ENCODE measurements around the gene SLC1A6.

- TF ChIP-seq, protein P1, sequence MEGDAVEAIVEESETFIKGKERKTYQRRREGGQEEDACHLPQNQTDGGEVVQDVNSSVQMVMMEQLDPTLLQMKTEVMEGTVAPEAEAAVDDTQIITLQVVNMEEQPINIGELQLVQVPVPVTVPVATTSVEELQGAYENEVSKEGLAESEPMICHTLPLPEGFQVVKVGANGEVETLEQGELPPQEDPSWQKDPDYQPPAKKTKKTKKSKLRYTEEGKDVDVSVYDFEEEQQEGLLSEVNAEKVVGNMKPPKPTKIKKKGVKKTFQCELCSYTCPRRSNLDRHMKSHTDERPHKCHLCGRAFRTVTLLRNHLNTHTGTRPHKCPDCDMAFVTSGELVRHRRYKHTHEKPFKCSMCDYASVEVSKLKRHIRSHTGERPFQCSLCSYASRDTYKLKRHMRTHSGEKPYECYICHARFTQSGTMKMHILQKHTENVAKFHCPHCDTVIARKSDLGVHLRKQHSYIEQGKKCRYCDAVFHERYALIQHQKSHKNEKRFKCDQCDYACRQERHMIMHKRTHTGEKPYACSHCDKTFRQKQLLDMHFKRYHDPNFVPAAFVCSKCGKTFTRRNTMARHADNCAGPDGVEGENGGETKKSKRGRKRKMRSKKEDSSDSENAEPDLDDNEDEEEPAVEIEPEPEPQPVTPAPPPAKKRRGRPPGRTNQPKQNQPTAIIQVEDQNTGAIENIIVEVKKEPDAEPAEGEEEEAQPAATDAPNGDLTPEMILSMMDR (IDR thresholded peaks at IDR 0.05) = no peak
- no peak for TF ChIP-seq POLR2AphosphoS5 (IDR thresholded peaks at IDR 0.05)
Measured at GRCh38 chr19:15025217-15025616, 45.6 kb upstream of the SLC1A6 start.

Data from transverse colon (tissue), 4 donors.